IMR-90 (cell line): Measurements from ENCODE around the gene LMO4. TPM values are rescaled to one million over a fixed set of nuclear protein-coding genes. Genes with fewer than 3 reads are reported as not detected.
A peak's percentile ranks its signal among the peaks of the same experiment; 100 is the strongest.

Experiments
- ATAC-seq: fragments of 200-7000 bp; cut with Tn5 transposase; 2 replicates; pipeline ENCODE4 v1.9.1; 2020; ENCODE audit warnings: low read depth, mild to moderate bottlenecking, moderate library complexity
- BruUV-seq: library from RNA; stranded (reverse); fragments of 400-500 nt; replicated peaks from 2 replicates; lab custom pipeline; 2021; lab: Mats Ljungman, UMichigan
- CTCF ChIA-PET: fragments of 300-600 bp; formaldehyde crosslinking; extraction: SDS; loops from one replicate; lab custom pipeline; 2021; ENCODE audit warnings: antibody characterized with exemption; lab: Yijun Ruan, JAX
- POLR2A ChIA-PET: fragments of 300-600 bp; sonication (Branson Sonifier 250); formaldehyde crosslinking; loops from one replicate; lab custom pipeline; 2022; ENCODE audit warnings: antibody characterized with exemption; ENCODE audit not compliant: unreplicated experiment; lab: Charles Lee
- DNase-seq: peaks from one replicate; pipeline ENCODE4 v3.0.0; 2013
- H2AFZ ChIP-seq: replicated peaks from 2 replicates; pipeline ENCODE3; 2013; ENCODE audit warnings: low read length, mild to moderate bottlenecking; ENCODE audit not compliant: poor library complexity
- H2AK5ac ChIP-seq: 2 replicates; pipeline ENCODE4 v1.6.1; 2013; ENCODE audit warnings: low read depth, low read length, inconsistent platforms
- H2AK9ac ChIP-seq: replicated peaks from 2 replicates; pipeline ENCODE3; 2013; ENCODE audit warnings: mild to moderate bottlenecking, low read depth, low read length, moderate library complexity; ENCODE audit not compliant: poor library complexity
- H2BK120ac ChIP-seq: 2 replicates; pipeline ENCODE4 v1.6.1; 2013; ENCODE audit warnings: low read depth, low read length, inconsistent platforms
- H2BK15ac ChIP-seq: 3 replicates; pipeline ENCODE4 v1.6.1; 2013; ENCODE audit warnings: low read depth, low read length, inconsistent platforms
- H2BK20ac ChIP-seq: 2 replicates; pipeline ENCODE4 v1.6.1; 2013; ENCODE audit warnings: low read depth, mild to moderate bottlenecking, inconsistent platforms, low read length, moderate library complexity
- H2BK5ac ChIP-seq: 2 replicates; pipeline ENCODE4 v1.6.1; 2013; ENCODE audit warnings: mild to moderate bottlenecking, low read depth, low read length, inconsistent platforms; ENCODE audit not compliant: poor library complexity, severe bottlenecking
- H3K14ac ChIP-seq: replicated peaks from 2 replicates; pipeline ENCODE4 v1.6.1; 2013; ENCODE audit warnings: low read depth, low read length, inconsistent platforms
- H3K18ac ChIP-seq: 2 replicates; pipeline ENCODE4 v1.6.1; 2013; ENCODE audit warnings: low read depth, low read length, control low read depth
- H3K23ac ChIP-seq: 2 replicates; pipeline ENCODE4 v1.6.1; 2013; ENCODE audit warnings: low read depth, low read length, inconsistent platforms
- H3K27ac ChIP-seq: 2 replicates; pipeline ENCODE4 v1.5.1; 2013; ENCODE audit warnings: mild to moderate bottlenecking, control low read depth, low read length; ENCODE audit not compliant: insufficient read depth
- H3K27me3 ChIP-seq: 2 replicates; pipeline ENCODE4 v1.6.1; 2013; ENCODE audit warnings: low read length; ENCODE audit not compliant: control insufficient read depth, insufficient read depth
- H3K36me3 ChIP-seq: 2 replicates; pipeline ENCODE4 v1.6.1; 2013; ENCODE audit warnings: low read length, mixed read lengths; ENCODE audit not compliant: control insufficient read depth, insufficient read depth
- H3K4ac ChIP-seq: 2 replicates; pipeline ENCODE4 v1.6.1; 2013; ENCODE audit warnings: low read depth, low read length, inconsistent platforms
- H3K4me1 ChIP-seq: 2 replicates; pipeline ENCODE4 v1.6.1; 2013; ENCODE audit warnings: low read length, mixed read lengths; ENCODE audit not compliant: control insufficient read depth, insufficient read depth
- H3K4me2 ChIP-seq: 2 replicates; pipeline ENCODE4 v1.6.1; 2013; ENCODE audit warnings: low read depth, mild to moderate bottlenecking, control low read depth, low read length, moderate library complexity
- H3K4me3 ChIP-seq: 2 replicates; pipeline ENCODE4 v1.5.1; 2013; ENCODE audit warnings: low read depth, mild to moderate bottlenecking, control low read depth, low read length, moderate library complexity; ENCODE audit not compliant: insufficient read depth
- H3K56ac ChIP-seq: 2 replicates; pipeline ENCODE4 v1.6.1; 2013; ENCODE audit warnings: low read length, inconsistent platforms; ENCODE audit not compliant: insufficient read depth; ENCODE audit errors: extremely low read depth
- H3K79me1 ChIP-seq, 2 experiments: 2 replicates each; pipeline ENCODE4 v1.6.1; 2013; ENCODE audit warnings: low read length in 2 of 2, inconsistent platforms in 1 of 2, low read depth in 1 of 2
- H3K9ac ChIP-seq: 2 replicates; pipeline ENCODE4 v1.6.1; 2013; ENCODE audit warnings: low read depth, low read length, control low read depth
- H3K9me1 ChIP-seq: 2 replicates; pipeline ENCODE4 v1.6.1; 2013; ENCODE audit warnings: low read length, inconsistent platforms; ENCODE audit not compliant: insufficient read depth
- H3K9me3 ChIP-seq: 2 replicates; pipeline ENCODE4 v1.6.1; 2013; ENCODE audit warnings: low read length; ENCODE audit not compliant: control insufficient read depth, insufficient read depth
- H4K20me1 ChIP-seq: 2 replicates; pipeline ENCODE4 v1.6.1; 2013; ENCODE audit warnings: low read length, inconsistent platforms; ENCODE audit not compliant: insufficient read depth
- H4K5ac ChIP-seq: 2 replicates; pipeline ENCODE4 v1.6.1; 2013; ENCODE audit warnings: mild to moderate bottlenecking, low read depth, low read length, control low read depth
- H4K8ac ChIP-seq, 2 experiments: 2 replicates each; pipeline ENCODE4 v1.6.1; 2013; ENCODE audit warnings: low read depth in 2 of 2, low read length in 2 of 2, control low read depth in 1 of 2, inconsistent platforms in 1 of 2
- H4K91ac ChIP-seq: 2 replicates; pipeline ENCODE4 v1.6.1; 2013; ENCODE audit warnings: low read depth, low read length, inconsistent platforms; ENCODE audit not compliant: insufficient read depth
- MAFK ChIP-seq: IDR thresholded peaks from 2 replicates; pipeline ENCODE4 v1.6.1; 2012; ENCODE audit warnings: low read depth, low read length, improper control_type of control experiment
- NFE2L2 ChIP-seq: fragments of 150-350 bp; IDR thresholded peaks from 2 replicates; pipeline ENCODE4 v1.6.1; 2016; ENCODE audit warnings: low read depth, mild to moderate bottlenecking, low read length
- WGBS, 2 experiments: methylation state at CpG; one replicate each; pipeline versions ENCODE4 v1.1.5 to v1.1.7; 2013; ENCODE audit warnings: missing lambda C conversion rate in 2 of 2; ENCODE audit not compliant: insufficient read length in 1 of 2; ENCODE audit errors: extremely low coverage in 2 of 2; 5-methylcytosine and 5-hydroxymethylcytosine counted together
- dilution Hi-C: fragments of 300-500 bp; cut with HindIII; formaldehyde crosslinking; loops from one replicate; pipeline ENCODE4 v1.14.3; 2018; ENCODE audit warnings: low sequenced_read_pairs; ENCODE audit not compliant: unreplicated experiment
- in situ Hi-C: fragments of 300-500 bp; cut with MboI; formaldehyde crosslinking; loops from 3 replicates; pipeline ENCODE4 v1.14.3; 2019; ENCODE audit warnings: low sequenced_read_pairs, inconsistent platforms, mixed read lengths
- intact Hi-C: fragments of 100-400 bp; cut with micrococcal nuclease; formaldehyde crosslinking; loops from 2 replicates; pipeline ENCODE4 v1.10.0; 2022
- polyA plus RNA-seq, 3 experiments: library from polyadenylated mRNA; depleted of rRNA; stranded (reverse); fragments of >200 nt; gene quantifications; 2 replicates each; pipeline ENCODE4 v1.2.3, GENCODE V29; 2012; ENCODE audit warnings: low replicate concordance in 1 of 3
- total RNA-seq: library from RNA; depleted of rRNA; stranded (reverse); fragments of >200 nt; gene quantifications from 2 replicates; pipeline ENCODE4 v1.2.3, GENCODE V29; 2012

The LMO4 gene
- total and polyA plus RNA-seq, 2 of the 4 experiments (the other 2 are of a cell fraction), result 98.9 to 109 TPM

- H2AK5ac ChIP-seq, result no peak overlapping the region
- no peaks in the 10 kb centered on the region for H4K20me1 ChIP-seq
- dilution Hi-C loops, result no loop called here
- ATAC-seq (no peak), DNase-seq (peak; percentile 10)
- no TSS peak for BruUV-seq
- H2BK120ac ChIP-seq, result no peak overlapping the region
- no peak overlapping the region for H4K91ac ChIP-seq
- no peak overlapping the region for H2AFZ ChIP-seq
- H3K36me3 ChIP-seq, result no peaks in the 10 kb centered on the region
- intact Hi-C loops, result no loop called here
- H3K4me3 ChIP-seq, result no peak overlapping the region
- ChIA-PET CTCF (interaction anchor here (0.6 kb wide), 1 partner anchor 435 kb away, joined by 4 read pairs; no protein-coding TSS in a partner anchor), POLR2A (no interaction called here)
- no CpG with 5 or more reads among the region's 8 CpGs for WGBS, 2 experiments
- H3K27me3 ChIP-seq, result peaks cover 29% of the 10 kb centered on the region
- TF ChIP-seq MAFK, result no peak
- no peak for TF ChIP-seq NFE2L2
- H4K5ac ChIP-seq, result no peak overlapping the region
- no peak overlapping the region for H2BK15ac ChIP-seq
- H3K9me3 ChIP-seq, result no peaks in the 10 kb centered on the region
- H3K23ac ChIP-seq, result no peak overlapping the region
- H2BK5ac ChIP-seq, result no peak overlapping the region
- no peak overlapping the region for H3K4me2 ChIP-seq
- no peak overlapping the region for H4K8ac ChIP-seq
- no peaks in the 10 kb centered on the region for H3K9me1 ChIP-seq
- in situ Hi-C loops, result no loop called here
- no peaks in the 10 kb centered on the region for H3K4me1 ChIP-seq
- H3K27ac ChIP-seq, result no peak overlapping the region
- H2BK20ac ChIP-seq, result no peak overlapping the region
- H2AK9ac ChIP-seq, result no peak overlapping the region
- H3K56ac ChIP-seq, result no peak overlapping the region
- no peak overlapping the region for H3K14ac ChIP-seq
- H3K18ac ChIP-seq, result no peak overlapping the region
- no peak overlapping the region for H3K9ac ChIP-seq
- no peaks in the 10 kb centered on the region for H3K79me1 ChIP-seq
- H3K4ac ChIP-seq, result no peak overlapping the region
These were observed 21.4 kb upstream of the LMO4 start for GRCh38 chr1:87307306-87307705.
